K562 (cell line): ENCODE measurements around the gene RASSF3. TPM values are rescaled to one million over a fixed set of nuclear protein-coding genes. Genes with fewer than 3 reads are reported as not detected.

Experiments used
- ATAC-seq: fragments of 200-7000 bp; cut with Tn5 transposase; 3 replicates; pipeline ENCODE4 v1.9.1; 2020; ENCODE audit warnings: moderate library complexity
- BruUV-seq: library from RNA; stranded (reverse); fragments of 400-500 nt; replicated peaks from 2 replicates; lab custom pipeline; 2021; lab: Mats Ljungman, UMichigan
- CTCF ChIA-PET: fragments of 300-600 bp; formaldehyde crosslinking; extraction: SDS; loops from one replicate; lab custom pipeline; 2021; ENCODE audit warnings: low intra/inter-chr PET ratio; lab: Yijun Ruan, JAX
- POLR2A ChIA-PET: fragments of 300-600, 350-650 bp; sonication (Branson Sonifier 250); formaldehyde crosslinking; extraction: SDS; loops from one replicate; lab custom pipeline; 2021; ENCODE audit warnings: antibody characterized with exemption, inconsistent platforms; lab: Yijun Ruan, JAX
- DNase-seq, 4 experiments: peaks; one replicate each; pipeline versions ENCODE4 v3.0.0 to v3.0.0-alpha.2; 2011 to 2018; ENCODE audit warnings: low spot score in 3 of 4, mixed read lengths in 3 of 4; ENCODE audit errors: extremely low read depth in 1 of 4
- FAIRE-seq: peaks from 2 replicates; lab custom pipeline; 2011; peaks lifted over from hg19 to GRCh38; lab: Jason Lieb, UNC
- H2AFZ ChIP-seq: 2 replicates; pipeline ENCODE4 v1.6.0; 2011; ENCODE audit warnings: low read depth, low read length, control low read depth, inconsistent platforms
- H3K27ac ChIP-seq: fragments of 200-600 bp; 3 replicates; pipeline ENCODE4 v1.8.0; 2011; ENCODE audit warnings: low read depth, mild to moderate bottlenecking, control low read depth, inconsistent platforms, low read length, moderate library complexity, mixed read lengths; ENCODE audit errors: extremely low read depth
- H3K27me3 ChIP-seq, 2 experiments: fragments of 300-600 bp in 1 of 2; 2 replicates in 1 of 2; 3 replicates in 1 of 2; pipeline versions ENCODE4 v1.6.0 to v1.8.0; 2011; ENCODE audit warnings: inconsistent platforms in 2 of 2, low read length in 2 of 2, mild to moderate bottlenecking in 1 of 2, mixed read lengths in 1 of 2, moderate library complexity in 1 of 2; ENCODE audit not compliant: control insufficient read depth in 2 of 2, insufficient read depth in 2 of 2
- H3K36me3 ChIP-seq: fragments of 300-600 bp; 3 replicates; pipeline ENCODE4 v1.8.0; 2011; ENCODE audit warnings: mild to moderate bottlenecking, low read length, inconsistent platforms; ENCODE audit not compliant: control insufficient read depth, insufficient read depth
- H3K4me1 ChIP-seq, 2 experiments: fragments of 200-600 bp in 1 of 2; replicated peaks in 1 of 2; 2 replicates in 1 of 2; 3 replicates in 1 of 2; pipeline versions ENCODE4 v1.5.1 to v1.8.0; 2011; ENCODE audit warnings: inconsistent platforms in 2 of 2, low read length in 2 of 2, mild to moderate bottlenecking in 1 of 2, mixed read lengths in 1 of 2, moderate library complexity in 1 of 2; ENCODE audit not compliant: control insufficient read depth in 2 of 2, insufficient read depth in 2 of 2
- H3K4me2 ChIP-seq: 2 replicates; pipeline ENCODE4 v1.6.1; 2011; ENCODE audit warnings: low read length, control low read depth, inconsistent platforms, mixed read lengths; ENCODE audit not compliant: insufficient read depth
- H3K4me3 ChIP-seq: fragments of 200-600 bp; sonication (generic), shearing (Covaris generic); 2 replicates; pipeline ENCODE4 v1.5.1; 2016; ENCODE audit warnings: control low read depth, inconsistent platforms
- H3K79me2 ChIP-seq: fragments of 200-600 bp; 3 replicates; pipeline ENCODE4 v1.8.0; 2011; ENCODE audit warnings: low read length, inconsistent platforms; ENCODE audit not compliant: control insufficient read depth, insufficient read depth
- H3K9ac ChIP-seq, 2 experiments: 2 replicates each; pipeline versions ENCODE4 v1.6.0 to v1.6.1; 2011; ENCODE audit warnings: low read depth in 2 of 2, low read length in 2 of 2, control low read depth in 1 of 2, inconsistent platforms in 1 of 2, mild to moderate bottlenecking in 1 of 2, mixed read lengths in 1 of 2; ENCODE audit not compliant: insufficient read depth in 1 of 2
- H3K9me1 ChIP-seq: one replicate; pipeline ENCODE4 v1.6.0; 2011; ENCODE audit warnings: inconsistent platforms, mild to moderate bottlenecking, low read length, moderate library complexity; ENCODE audit not compliant: control insufficient read depth, insufficient read depth
- H3K9me3 ChIP-seq: replicated peaks from 2 replicates; pipeline ENCODE4 v1.5.1; 2011; ENCODE audit warnings: low read depth, low read length, inconsistent platforms; ENCODE audit not compliant: control insufficient read depth, insufficient read depth
- H4K20me1 ChIP-seq: replicated peaks from 2 replicates; pipeline ENCODE4 v1.6.1; 2011; ENCODE audit warnings: low read length, inconsistent platforms, mixed read lengths; ENCODE audit not compliant: control insufficient read depth, insufficient read depth
- BCL6 ChIP-seq: fragments of 250-450 bp; sonication (Bioruptor Pico); IDR thresholded peaks from 2 replicates; pipeline ENCODE4 v1.4.0; 2020
- CCNT2 ChIP-seq: IDR thresholded peaks from 2 replicates; pipeline ENCODE4 v1.6.1; 2011; ENCODE audit warnings: borderline replicate concordance, low read depth, mild to moderate bottlenecking, moderate library complexity, mixed read lengths, low read length; ENCODE audit not compliant: insufficient read length; ENCODE audit errors: extremely low read depth
- COPS2 ChIP-seq: fragments of 450-650 bp; conservative IDR thresholded peaks from 2 replicates; pipeline ENCODE4 v1.6.1; 2016; ENCODE audit warnings: mild to moderate bottlenecking, moderate library complexity
- PHB2 ChIP-seq: fragments of 450-650 bp; IDR thresholded peaks from 2 replicates; pipeline ENCODE4 v1.6.1; 2017; ENCODE audit warnings: low read depth
- WGBS: fragments of 100-300 bp; shearing (Covaris generic); methylation state at CpG from one replicate; pipeline ENCODE4 v1.1.6; 2016; ENCODE audit warnings: low coverage, mixed read lengths; ENCODE audit not compliant: insufficient coverage; ENCODE audit errors: missing lambda C conversion rate; 5-methylcytosine and 5-hydroxymethylcytosine counted together
- in situ Hi-C: fragments of 300-500 bp; cut with MboI; formaldehyde crosslinking; loops from 4 replicates; pipeline ENCODE4 v1.15.0; 2018; ENCODE audit warnings: inconsistent platforms, mixed read lengths
- intact Hi-C: fragments of 100-400 bp; cut with micrococcal nuclease; formaldehyde crosslinking; loops from 2 replicates; pipeline ENCODE4 v1.14.2; 2022
- polyA plus RNA-seq, 8 experiments: library from polyadenylated mRNA; depleted of rRNA in 4 of 8; stranded (reverse) in 5 of 8; unstranded in 3 of 8; fragments of >200 nt; fragmentation: Nextera tagmentation in 2 of 8; fragmentation: Illumina TruSeq in 1 of 8; extraction: Ambion mirVana in 2 of 8; extraction: Trizol in 1 of 8; gene quantifications; 2 replicates each; pipeline versions ENCODE4 v1.2.1 to v1.2.3, GENCODE V29; 2011 to 2014; ENCODE audit warnings: inconsistent platforms in 1 of 8, missing spikeins in 1 of 8
- total RNA-seq, 7 experiments: library from RNA; depleted of rRNA in 6 of 7; stranded (reverse); fragments of >200 nt in 6 of 7; fragmentation: Illumina TruSeq in 2 of 7; extraction: Trizol in 2 of 7; gene quantifications; 2 replicates each; pipeline versions ENCODE4 v1.2.1 to v1.2.3, GENCODE V29; 2011 to 2021; ENCODE audit warnings: low replicate concordance in 1 of 7
- TF ChIP-seq, protein P1 (sequence below): fragments of 450-650 bp; formaldehyde crosslinking; IDR thresholded peaks from 2 replicates; pipeline ENCODE4 v1.4.0; 2020; ENCODE audit warnings: mild to moderate bottlenecking, moderate library complexity
- TF ChIP-seq, protein P2 (sequence below): fragments of 250-450 bp; sonication (Bioruptor Pico); IDR thresholded peaks from 2 replicates; pipeline ENCODE4 v1.5.0; 2020; ENCODE audit warnings: mild to moderate bottlenecking, borderline replicate concordance
- TF ChIP-seq, protein P3 (sequence below): fragments of 250-450 bp; sonication (Bioruptor Pico); IDR thresholded peaks from 2 replicates; pipeline ENCODE4 v1.8.0; 2021; ENCODE audit warnings: moderate library complexity, mild to moderate bottlenecking, inconsistent platforms

The RASSF3 gene
- total and polyA plus RNA-seq, 9 of the 15 experiments (the other 6 are each of a cell fraction or from before 2014, with no cell fraction given): 3.7 to 39.2 (median 20.2) TPM

- no TSS peak for BruUV-seq
- no peak for FAIRE-seq
- no peak for DNase-seq
- 84% methylated on average over 10 of the region's 10 CpGs for WGBS
- H3K4me1 ChIP-seq: peaks cover 28 to 60% of the 10 kb centered on the region in 2 experiments
- H3K4me2 ChIP-seq: no peak overlapping the region
- H3K9me3 ChIP-seq: no peaks in the 10 kb centered on the region
- no peak overlapping the region for H2AFZ ChIP-seq
- H4K20me1 ChIP-seq: no peaks in the 10 kb centered on the region
- ATAC-seq: no peak
- in situ Hi-C loops (no loop called here), intact Hi-C loops (no loop called here)
- TF ChIP-seq, protein P1, sequence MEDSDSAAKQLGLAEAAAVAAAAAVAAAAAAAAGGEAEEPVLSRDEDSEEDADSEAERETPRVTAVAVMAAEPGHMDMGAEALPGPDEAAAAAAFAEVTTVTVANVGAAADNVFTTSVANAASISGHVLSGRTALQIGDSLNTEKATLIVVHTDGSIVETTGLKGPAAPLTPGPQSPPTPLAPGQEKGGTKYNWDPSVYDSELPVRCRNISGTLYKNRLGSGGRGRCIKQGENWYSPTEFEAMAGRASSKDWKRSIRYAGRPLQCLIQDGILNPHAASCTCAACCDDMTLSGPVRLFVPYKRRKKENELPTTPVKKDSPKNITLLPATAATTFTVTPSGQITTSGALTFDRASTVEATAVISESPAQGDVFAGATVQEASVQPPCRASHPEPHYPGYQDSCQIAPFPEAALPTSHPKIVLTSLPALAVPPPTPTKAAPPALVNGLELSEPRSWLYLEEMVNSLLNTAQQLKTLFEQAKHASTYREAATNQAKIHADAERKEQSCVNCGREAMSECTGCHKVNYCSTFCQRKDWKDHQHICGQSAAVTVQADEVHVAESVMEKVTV (CRISPR knock-in tag): no peak
- TF ChIP-seq, protein P2, sequence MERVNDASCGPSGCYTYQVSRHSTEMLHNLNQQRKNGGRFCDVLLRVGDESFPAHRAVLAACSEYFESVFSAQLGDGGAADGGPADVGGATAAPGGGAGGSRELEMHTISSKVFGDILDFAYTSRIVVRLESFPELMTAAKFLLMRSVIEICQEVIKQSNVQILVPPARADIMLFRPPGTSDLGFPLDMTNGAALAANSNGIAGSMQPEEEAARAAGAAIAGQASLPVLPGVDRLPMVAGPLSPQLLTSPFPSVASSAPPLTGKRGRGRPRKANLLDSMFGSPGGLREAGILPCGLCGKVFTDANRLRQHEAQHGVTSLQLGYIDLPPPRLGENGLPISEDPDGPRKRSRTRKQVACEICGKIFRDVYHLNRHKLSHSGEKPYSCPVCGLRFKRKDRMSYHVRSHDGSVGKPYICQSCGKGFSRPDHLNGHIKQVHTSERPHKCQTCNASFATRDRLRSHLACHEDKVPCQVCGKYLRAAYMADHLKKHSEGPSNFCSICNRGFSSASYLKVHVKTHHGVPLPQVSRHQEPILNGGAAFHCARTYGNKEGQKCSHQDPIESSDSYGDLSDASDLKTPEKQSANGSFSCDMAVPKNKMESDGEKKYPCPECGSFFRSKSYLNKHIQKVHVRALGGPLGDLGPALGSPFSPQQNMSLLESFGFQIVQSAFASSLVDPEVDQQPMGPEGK (CRISPR knock-in tag): no peak
- TF ChIP-seq PHB2: no peak
- TF ChIP-seq COPS2: no peak
- TF ChIP-seq, protein P3, sequence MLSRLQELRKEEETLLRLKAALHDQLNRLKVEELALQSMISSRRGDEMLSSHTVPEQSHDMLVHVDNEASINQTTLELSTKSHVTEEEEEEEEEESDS (CRISPR knock-in tag): no peak
- no peak for TF ChIP-seq CCNT2
- TF ChIP-seq BCL6 (CRISPR knock-in tag): no peak
- no peak overlapping the region for H3K4me3 ChIP-seq
- CTCF ChIA-PET: no interaction called here
- POLR2A ChIA-PET: interaction anchor here (1.1 kb wide), 1 partner anchor 63 kb away, joined by 3 read pairs; no protein-coding TSS in a partner anchor
- H3K9ac ChIP-seq: peak overlapping the region; percentile 6 to 59; a peak in 2 of 4 replicates
- peaks cover 6% of the 10 kb centered on the region; the same call in 1 of the 3 replicates for H3K36me3 ChIP-seq
- no peaks in the 10 kb centered on the region for H3K27me3 ChIP-seq
- H3K79me2 ChIP-seq: peaks cover 86% of the 10 kb centered on the region
- no peaks in the 10 kb centered on the region for H3K9me1 ChIP-seq
- no peak overlapping the region for H3K27ac ChIP-seq
Observed at GRCh38 chr12:64674367-64674922, 64.2 kb downstream of the RASSF3 start.
